ENCODE results near the gene F10. TPM values are rescaled to one million over a fixed set of nuclear protein-coding genes. Genes with fewer than 3 reads are reported as not detected.

F10 gene
- total RNA-seq, 1 experiment from 2014 or later, result not detected

- H3K4me1 Mint-ChIP-seq (ENCODE audit: insufficient read depth, unreplicated experiment), result no peaks in the 10 kb centered on the region
- no peak overlapping the region for H3K4me3 Mint-ChIP-seq (ENCODE audit: unreplicated experiment)
- peaks cover 11% of the 10 kb centered on the region for H3K27me3 Mint-ChIP-seq (ENCODE audit: insufficient read depth, unreplicated experiment)
- H3K27ac Mint-ChIP-seq (ENCODE audit: low read depth, unreplicated experiment), result no peak overlapping the region
- H3K36me3 Mint-ChIP-seq (ENCODE audit: insufficient read depth, unreplicated experiment), result no peaks in the 10 kb centered on the region
- TF ChIP-seq, protein P1, sequence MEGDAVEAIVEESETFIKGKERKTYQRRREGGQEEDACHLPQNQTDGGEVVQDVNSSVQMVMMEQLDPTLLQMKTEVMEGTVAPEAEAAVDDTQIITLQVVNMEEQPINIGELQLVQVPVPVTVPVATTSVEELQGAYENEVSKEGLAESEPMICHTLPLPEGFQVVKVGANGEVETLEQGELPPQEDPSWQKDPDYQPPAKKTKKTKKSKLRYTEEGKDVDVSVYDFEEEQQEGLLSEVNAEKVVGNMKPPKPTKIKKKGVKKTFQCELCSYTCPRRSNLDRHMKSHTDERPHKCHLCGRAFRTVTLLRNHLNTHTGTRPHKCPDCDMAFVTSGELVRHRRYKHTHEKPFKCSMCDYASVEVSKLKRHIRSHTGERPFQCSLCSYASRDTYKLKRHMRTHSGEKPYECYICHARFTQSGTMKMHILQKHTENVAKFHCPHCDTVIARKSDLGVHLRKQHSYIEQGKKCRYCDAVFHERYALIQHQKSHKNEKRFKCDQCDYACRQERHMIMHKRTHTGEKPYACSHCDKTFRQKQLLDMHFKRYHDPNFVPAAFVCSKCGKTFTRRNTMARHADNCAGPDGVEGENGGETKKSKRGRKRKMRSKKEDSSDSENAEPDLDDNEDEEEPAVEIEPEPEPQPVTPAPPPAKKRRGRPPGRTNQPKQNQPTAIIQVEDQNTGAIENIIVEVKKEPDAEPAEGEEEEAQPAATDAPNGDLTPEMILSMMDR (IDR thresholded peaks at IDR 0.05; ENCODE audit: unreplicated experiment), result no peak
- POLR2A ChIA-PET, result no interaction called here
- CTCF ChIA-PET, result interaction anchor here (0.6 kb wide), 2 partner anchors 61 to 87 kb away, joined by 3 read pairs; no protein-coding TSS in a partner anchor
- DNase-seq (ENCODE audit: unreplicated experiment), result no peak
- no TSS peak for BruUV-seq (replicated peaks)
- H3K9me3 Mint-ChIP-seq (ENCODE audit: unreplicated experiment), result no peaks in the 10 kb centered on the region
- intact Hi-C loops (cut with micrococcal nuclease), result no loop called here
These were observed 34.5 kb upstream of the F10 start for GRCh38 chr13:113087923-113088690.

- H3K36me3 Mint-ChIP-seq (ENCODE audit: insufficient read depth, unreplicated experiment), result no peaks in the 10 kb centered on the region
- peaks cover 11% of the 10 kb centered on the region for H3K27me3 Mint-ChIP-seq (ENCODE audit: insufficient read depth, unreplicated experiment)
- no peak overlapping the region for H3K4me3 Mint-ChIP-seq (ENCODE audit: unreplicated experiment)
- H3K27ac Mint-ChIP-seq (ENCODE audit: low read depth, unreplicated experiment), result no peak overlapping the region
- intact Hi-C loops (cut with micrococcal nuclease), result no loop called here
- TF ChIP-seq, protein P1 (IDR thresholded peaks at IDR 0.05; ENCODE audit: unreplicated experiment), result no peak
- BruUV-seq (replicated peaks), result no TSS peak
- CTCF ChIA-PET, result interaction anchor here (0.6 kb wide), 1 partner anchor 62 kb away, joined by 3 read pairs; no protein-coding TSS in a partner anchor
- DNase-seq (ENCODE audit: unreplicated experiment), result no peak
- H3K9me3 Mint-ChIP-seq (ENCODE audit: unreplicated experiment), result no peaks in the 10 kb centered on the region
- POLR2A ChIA-PET, result no interaction called here
- H3K4me1 Mint-ChIP-seq (ENCODE audit: insufficient read depth, unreplicated experiment), result no peaks in the 10 kb centered on the region
These were observed 33.9 kb upstream of the F10 start for GRCh38 chr13:113088691-113089020.

DNA sequence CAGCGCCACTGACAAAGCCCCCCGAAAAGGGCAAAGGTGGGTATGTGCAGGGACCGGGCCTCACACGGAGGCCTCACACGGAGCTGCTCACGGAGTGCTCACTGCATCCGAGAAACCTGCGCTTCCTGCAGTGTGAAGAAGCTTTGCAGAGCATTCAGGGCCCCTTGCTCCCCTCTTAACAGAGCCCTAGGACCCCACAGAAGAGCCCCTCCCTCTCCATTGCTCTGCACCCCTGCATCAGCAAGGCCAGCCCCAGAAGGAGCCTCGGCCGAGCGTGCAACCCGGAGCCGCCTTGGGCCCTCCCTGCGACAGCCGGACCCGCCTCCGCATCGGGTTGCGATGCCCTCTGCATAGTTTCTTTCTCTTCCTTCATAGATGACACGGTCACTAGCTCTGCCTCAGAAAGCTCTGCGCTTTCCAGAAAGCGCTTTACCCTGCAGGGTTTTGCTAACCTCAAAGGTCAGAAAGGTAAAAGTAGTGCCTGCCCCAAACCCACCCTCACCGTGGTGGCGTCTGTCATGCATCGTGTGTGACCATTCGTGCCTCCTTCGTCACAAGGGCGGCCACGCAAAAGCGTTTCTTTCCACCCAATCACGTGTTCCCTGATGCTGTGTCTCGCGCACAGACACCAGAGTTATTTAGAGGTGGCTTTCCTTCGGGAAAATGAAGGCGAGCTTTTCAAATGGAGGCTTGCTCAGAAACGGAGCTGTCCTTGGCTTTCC is 32.7 kb upstream of the F10 start:
- H3K36me3 Mint-ChIP-seq (ENCODE audit: insufficient read depth, unreplicated experiment), result no peaks in the 10 kb centered on the region
- ChIA-PET POLR2A (no interaction called here), CTCF (interaction anchor here (0.6 kb wide), 1 partner anchor 29 kb away, joined by 3 read pairs; no protein-coding TSS in a partner anchor)
- TF ChIP-seq, protein P1 (IDR thresholded peaks at IDR 0.05; ENCODE audit: unreplicated experiment), result no peak
- no TSS peak for BruUV-seq (replicated peaks)
- no peaks in the 10 kb centered on the region for H3K4me1 Mint-ChIP-seq (ENCODE audit: insufficient read depth, unreplicated experiment)
- no peaks in the 10 kb centered on the region for H3K9me3 Mint-ChIP-seq (ENCODE audit: unreplicated experiment)
- no peak for DNase-seq (ENCODE audit: unreplicated experiment)
- no peak overlapping the region for H3K4me3 Mint-ChIP-seq (ENCODE audit: unreplicated experiment)
- H3K27ac Mint-ChIP-seq (ENCODE audit: low read depth, unreplicated experiment), result no peak overlapping the region
- H3K27me3 Mint-ChIP-seq (ENCODE audit: insufficient read depth, unreplicated experiment), result peaks cover 11% of the 10 kb centered on the region
- intact Hi-C loops (cut with micrococcal nuclease), result no loop called here

DNA sequence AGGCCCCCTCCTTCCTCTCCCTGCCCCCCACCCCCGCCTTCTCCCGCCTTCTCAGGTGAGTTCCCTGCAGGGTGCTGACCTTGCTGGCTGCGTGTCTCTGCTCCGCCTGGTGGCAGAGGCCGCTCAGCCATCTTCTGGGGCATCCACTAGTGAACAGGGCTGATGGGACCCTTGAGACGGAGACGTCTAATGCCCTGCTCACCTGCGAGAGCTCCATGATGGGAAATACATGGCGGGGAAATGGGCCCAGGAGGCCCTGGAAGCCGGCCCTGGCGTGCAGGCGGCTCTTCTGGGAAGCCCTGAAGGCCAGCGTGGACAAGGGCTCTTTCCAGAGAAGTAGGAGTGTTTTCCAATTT is 32.2 kb upstream of the F10 start:
- no peak overlapping the region for H3K27ac Mint-ChIP-seq (ENCODE audit: low read depth, unreplicated experiment)
- H3K4me3 Mint-ChIP-seq (ENCODE audit: unreplicated experiment), result no peak overlapping the region
- TF ChIP-seq, protein P1 (IDR thresholded peaks at IDR 0.05; ENCODE audit: unreplicated experiment), result no peak
- no peaks in the 10 kb centered on the region for H3K4me1 Mint-ChIP-seq (ENCODE audit: insufficient read depth, unreplicated experiment)
- H3K36me3 Mint-ChIP-seq (ENCODE audit: insufficient read depth, unreplicated experiment), result no peaks in the 10 kb centered on the region
- CTCF ChIA-PET, result interaction anchor here (0.6 kb wide), 2 partner anchors 28 to 61 kb away, joined by 3 read pairs; no protein-coding TSS in a partner anchor
- intact Hi-C loops (cut with micrococcal nuclease), result no loop called here
- no peak for DNase-seq (ENCODE audit: unreplicated experiment)
- POLR2A ChIA-PET, result no interaction called here
- H3K9me3 Mint-ChIP-seq (ENCODE audit: unreplicated experiment), result no peaks in the 10 kb centered on the region
- peaks cover 11% of the 10 kb centered on the region for H3K27me3 Mint-ChIP-seq (ENCODE audit: insufficient read depth, unreplicated experiment)
- BruUV-seq (replicated peaks), result no TSS peak
